GM18519 (cell line): ENCODE measurements around the gene ADARB2.
"Not testable (repeated sequence)": the region's sequence is repeated elsewhere in the genome, so short reads cannot be mapped to it uniquely, and the experiment has no call there.

Source experiments
- ATAC-seq: cut with Tn5 transposase; IDR thresholded peaks from one replicate; pipeline ENCODE4 v1.9.1; 2021; ENCODE audit warnings: mild to moderate bottlenecking, moderate library complexity; ENCODE audit not compliant: unreplicated experiment, low FRiP score

The ADARB2 gene

GRCh38 chr10:1158536-1158935, 578.8 kb downstream of the ADARB2 start:
- not testable (repeated sequence) for ATAC-seq

DNA sequence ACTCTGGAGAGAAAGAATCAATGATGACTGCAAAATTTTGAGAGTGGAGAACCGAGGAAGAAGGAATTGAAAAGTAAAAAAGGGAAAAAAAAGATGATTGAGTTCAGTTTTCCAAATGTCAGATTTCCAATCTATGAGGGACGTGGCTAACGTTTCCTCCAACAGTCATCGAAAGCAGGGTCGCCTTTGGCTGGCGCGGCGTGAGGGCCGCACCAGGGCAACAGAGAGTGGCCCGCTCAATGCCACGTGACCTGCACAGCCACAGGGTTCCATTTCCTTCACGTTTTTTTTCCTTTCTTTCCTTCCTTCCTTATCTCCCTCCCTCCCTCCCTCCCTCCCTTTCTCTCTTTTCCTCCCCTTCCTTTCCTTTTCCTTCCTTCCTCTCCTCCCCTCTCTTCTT, 579.3 kb downstream of the ADARB2 start:
- ATAC-seq, result no peak

DNA sequence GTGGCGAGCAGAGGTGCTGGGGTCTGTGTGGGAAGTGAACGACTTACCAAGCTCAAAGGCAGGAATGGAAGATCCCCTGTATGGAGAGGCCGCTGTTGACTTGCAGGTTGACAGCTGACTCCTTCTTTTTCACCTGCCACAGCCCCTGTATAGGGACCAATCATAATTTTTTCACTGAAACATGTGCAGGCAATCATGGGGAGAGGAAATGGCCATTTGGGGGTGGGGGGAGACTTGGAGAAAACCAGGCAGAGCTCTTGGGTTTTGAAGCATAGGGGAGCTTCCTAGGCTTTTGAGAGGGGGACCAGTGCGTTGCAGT, 579.8 kb downstream of the ADARB2 start:
- no peak for ATAC-seq

DNA sequence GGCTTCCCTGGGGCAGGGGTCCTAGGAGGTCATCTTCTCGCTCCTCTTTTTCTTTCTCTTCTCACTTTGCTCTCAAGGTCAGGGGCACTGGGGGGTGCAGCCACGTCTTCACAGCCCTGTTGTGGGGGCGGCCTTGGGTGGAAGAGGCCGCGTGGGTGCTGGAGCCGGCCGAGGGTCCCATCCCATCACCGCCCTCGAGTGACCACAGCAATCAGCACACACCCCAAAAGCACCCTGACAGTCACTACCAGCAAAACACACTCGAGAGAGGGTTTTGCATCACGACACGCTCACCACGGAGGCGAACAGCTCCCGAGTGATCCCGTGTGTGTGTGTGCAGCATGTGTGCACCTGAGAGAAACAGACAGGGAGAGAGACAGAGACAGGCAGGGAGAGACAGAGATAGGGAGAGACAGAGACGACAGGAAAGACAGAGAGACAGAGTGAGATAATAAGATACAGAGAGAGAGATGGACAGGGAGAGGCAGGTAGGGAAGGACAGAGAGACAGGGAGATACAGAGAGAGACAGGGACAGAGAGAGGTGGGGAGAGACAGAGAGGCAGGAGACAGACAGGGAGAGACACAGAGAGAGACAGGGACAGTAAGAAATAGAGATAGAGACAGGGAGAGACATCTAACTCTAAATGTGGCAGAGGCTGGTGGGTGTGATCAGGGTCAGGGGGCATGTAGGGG, 580.3 kb downstream of the ADARB2 start:
- no peak for ATAC-seq

- ATAC-seq, result no peak
These were observed 580.8 kb downstream of the ADARB2 start for GRCh38 chr10:1156616-1156886.

- ATAC-seq, result no peak
These were observed 581.3 kb downstream of the ADARB2 start for GRCh38 chr10:1155791-1156615.

DNA sequence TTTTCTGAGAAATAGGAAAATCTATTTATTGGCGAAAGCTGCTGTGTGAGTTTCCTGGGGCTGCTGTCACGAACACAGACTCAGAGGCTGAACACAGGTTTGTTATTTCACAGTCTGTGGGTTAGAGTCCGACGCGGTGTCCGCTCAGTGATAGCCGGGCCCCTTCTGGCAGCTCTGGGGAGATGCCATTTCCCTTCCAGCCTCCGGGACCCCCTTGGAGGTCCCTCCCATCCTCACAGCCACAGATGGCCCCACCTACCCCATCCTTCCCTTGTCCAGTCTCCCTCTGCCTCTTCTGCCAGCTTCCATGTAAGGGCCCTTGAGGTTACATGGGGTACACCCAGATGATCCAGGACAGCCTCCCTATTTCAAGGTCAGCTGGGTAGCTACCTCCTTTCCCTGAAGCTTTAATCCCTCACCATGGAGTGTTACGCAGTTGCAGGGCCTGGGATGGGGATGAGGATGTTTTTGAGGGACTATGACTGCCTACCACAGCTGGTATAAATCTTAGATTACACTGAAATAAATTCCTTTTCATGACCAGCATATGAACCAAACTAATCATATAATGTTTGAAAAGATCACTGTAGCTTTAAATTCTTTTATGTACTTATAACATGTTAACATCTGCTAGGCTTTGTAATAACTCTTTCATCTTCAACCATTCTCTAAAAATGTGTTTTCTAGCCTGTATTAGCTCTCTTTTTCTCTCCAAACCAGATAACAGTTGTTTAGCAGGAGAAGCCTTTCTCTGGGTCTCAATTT, 582.6 kb downstream of the ADARB2 start:
- no peak for ATAC-seq

DNA sequence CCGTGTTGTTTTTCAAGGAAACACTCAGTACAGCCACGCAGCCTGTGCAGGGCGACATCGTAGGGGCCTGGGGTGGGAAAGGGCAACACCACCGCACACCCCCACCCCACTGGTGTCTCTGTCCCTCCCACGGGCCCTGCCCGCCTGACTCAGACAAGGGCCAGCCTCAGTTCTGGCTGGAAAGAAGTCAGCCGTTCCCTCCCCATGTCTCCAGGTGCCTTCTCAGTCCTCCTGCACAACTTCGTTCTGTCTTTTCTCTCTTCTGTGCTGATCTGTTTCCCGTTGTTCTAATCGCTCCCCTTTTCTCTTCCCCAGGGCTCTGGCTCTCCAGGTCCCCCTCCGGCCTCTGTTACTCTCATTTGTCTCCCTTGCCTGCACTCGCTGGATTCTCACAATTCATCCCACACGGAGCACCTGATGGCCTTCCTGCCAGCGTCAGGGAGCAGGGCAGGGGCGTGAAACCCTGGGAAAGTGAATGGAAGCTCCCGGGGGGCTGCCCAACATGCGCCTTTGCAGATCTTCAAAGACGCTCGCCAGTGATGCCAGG, 583.4 kb downstream of the ADARB2 start:
- ATAC-seq, result no peak

DNA sequence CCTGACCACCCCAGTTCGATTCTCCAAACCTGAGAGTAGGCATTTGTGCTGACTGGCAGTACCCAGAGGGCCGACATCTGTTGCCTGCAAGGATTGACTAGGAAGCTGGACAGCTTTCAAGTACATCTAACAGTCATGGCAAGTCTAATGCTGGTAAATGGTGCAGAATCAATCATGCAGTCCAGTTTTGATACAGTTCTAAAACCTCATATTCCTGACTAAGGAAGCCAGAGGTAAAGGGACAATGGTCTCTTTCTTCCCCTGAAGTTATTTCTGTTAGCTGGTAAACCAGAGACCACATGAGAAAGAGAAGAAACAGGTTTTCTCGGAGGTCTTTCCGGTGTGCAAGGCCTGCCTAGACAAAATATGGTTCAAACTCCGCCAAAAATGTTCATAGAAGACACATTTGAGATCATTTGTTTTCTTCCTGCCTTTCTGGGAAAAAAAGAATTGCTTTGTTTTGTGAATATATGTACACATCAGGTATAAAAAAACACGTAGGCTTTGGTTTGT, 584.0 kb downstream of the ADARB2 start:
- no peak for ATAC-seq

- ATAC-seq, result no peak
These were observed 584.7 kb downstream of the ADARB2 start for GRCh38 chr10:1152386-1153250.

DNA sequence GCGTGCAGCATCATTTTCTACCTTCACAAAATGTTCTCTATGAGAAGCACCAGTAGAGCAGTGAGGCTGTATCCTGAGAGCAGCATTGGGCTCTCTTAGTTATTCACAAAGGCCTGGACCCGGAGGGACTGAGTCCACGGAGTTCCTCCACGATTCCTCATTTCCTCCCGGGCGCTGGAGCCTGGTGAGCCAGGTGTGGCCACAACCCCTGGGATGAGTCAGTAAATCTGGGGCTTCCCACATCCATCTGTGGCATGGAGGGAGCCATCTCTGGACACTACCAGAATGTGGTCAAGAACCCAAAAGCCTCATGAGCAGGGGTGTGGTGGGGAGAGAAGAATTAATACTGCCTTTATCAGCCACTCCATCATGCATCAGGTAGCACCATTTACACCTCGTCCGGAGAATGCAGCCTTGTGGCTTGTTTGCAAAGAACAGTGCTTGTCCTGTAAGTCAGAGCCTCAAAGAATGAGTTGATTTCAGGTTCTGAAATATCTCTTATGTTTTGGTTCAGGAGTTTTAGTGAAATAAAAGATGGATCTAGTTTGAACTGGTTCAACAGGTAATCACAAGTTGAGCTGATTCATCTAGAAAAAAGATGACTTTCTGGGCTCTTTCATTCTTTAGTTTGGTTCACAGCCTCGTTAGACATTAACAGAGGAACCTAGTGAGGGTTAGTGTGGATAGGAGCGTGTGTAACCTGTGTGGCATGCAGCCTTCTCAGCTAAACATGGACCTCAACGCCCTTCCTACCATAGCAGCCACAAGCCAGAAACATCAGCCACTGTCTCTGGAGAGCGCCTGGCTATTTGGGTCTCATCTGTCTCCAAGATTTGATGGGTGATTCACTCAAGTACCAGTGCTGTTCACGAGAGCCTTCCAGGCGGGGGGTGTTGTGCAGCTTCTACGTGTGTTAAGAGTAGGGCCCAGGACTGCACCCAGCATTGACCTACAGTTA, 586.0 kb downstream of the ADARB2 start:
- no peak for ATAC-seq

DNA sequence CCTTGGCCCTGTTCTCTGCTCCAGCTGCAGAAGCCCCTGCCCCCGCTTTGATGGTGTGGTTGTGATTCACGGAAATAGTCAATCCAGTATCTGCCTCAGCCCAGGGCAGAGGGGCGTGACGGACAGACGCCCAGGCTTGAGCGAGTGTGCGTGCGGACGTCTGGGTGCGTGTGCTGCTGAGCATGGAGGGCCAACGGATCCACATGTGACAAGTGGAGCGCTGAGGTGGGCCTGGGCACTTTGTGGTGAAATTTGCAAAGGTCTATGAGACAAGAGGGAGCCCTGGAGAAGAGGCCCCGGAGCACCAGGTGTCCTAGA, 586.7 kb downstream of the ADARB2 start:
- ATAC-seq, result no peak

- no peak for ATAC-seq
These were observed 587.3 kb downstream of the ADARB2 start for GRCh38 chr10:1149793-1150637.

DNA sequence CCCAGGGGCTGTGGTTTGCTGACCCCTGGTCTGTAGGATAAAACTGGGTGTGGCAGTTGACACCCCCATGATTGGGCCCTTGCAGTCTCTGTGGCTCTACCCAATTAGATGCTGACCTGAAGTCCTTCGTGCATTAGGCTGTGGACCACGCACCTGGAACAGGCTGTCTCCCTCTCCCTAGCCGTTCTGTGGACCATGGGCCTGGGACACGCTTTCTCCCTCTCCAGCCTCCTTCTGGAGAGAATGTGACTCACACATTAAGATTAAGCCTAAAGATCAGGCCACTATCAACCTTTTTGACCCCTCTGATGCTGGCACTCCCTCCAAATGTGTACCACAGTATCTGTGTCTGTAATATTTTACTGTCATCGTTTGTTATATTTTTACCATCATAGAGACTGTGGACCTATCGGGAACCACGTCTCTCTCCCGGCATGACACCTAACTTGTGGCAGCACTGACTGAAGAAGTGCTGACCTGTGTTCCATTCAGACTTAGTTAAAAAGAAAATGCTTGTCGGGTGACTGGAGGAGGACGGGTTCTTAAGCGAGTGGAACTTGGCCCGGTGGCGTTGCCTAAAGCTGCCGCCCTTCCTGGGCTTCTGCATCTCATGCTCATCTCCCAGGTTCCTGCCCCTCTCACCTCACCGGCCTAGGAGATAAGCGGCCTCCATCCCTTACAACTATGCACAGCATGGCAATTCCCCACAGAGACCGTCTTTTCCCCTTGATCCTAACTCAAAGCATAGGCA, 588.3 kb downstream of the ADARB2 start:
- ATAC-seq, result no peak

DNA sequence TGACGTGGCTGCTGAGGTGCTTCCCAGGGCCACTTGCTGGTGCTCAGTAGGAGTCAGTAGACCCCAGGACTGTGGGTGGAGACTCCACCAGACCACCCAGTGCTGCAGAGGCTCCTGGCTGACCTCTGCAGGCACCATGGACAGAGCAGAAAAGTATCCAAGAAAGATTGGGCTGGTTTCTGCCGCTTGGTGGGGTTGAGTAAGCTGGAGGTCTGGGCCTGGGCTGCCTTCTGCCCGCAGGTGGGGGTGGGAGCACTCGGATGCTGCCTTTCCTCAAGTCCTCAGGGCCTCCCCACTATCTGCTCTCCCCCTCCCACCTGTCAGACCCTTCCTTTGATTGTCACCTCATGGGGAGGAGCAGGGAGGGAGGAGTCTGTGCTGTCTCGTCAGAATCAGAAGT, 589.5 kb downstream of the ADARB2 start:
- ATAC-seq, result no peak

- no peak for ATAC-seq
These were observed 594.7 kb downstream of the ADARB2 start for GRCh38 chr10:1142596-1142995.

DNA sequence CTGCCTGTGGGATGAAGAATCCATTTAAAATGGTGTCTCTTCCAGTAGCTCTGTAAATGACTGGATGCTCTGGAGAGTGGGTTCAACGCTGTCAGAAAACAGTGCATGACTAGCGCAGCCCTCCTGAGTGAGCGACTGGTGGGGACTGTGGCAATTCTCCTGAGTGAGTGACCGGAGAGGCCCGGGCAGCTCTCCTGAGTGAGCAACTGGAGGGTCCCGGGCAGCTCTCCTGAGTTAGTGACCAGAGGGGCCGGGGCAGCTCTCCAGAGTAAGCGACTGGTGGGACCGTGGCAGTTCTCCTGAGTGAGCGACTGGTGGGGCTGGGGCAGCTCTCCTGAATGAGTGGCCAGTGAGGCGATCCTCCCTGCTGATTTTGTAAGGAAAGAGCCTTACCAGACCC, 595.6 kb downstream of the ADARB2 start:
- ATAC-seq, result no peak

DNA sequence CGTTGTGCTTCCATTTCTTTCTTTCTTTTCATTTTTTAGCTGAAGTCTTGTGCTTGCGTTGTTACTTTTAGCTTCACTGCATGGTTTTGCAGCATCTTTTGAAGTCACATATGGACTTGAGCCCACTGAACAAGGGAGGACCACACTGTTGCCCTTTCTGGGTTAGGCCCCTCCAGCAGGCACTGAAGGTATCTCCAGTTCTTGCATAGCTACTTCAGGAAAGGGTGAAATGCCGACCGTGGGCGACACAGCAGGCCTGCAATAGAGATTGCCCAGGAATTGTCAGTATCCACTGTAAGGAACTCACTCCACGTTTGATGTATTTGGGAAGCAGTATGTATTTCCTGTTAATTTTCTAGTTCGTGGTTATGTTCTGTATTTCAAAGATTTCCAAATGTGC, 596.1 kb downstream of the ADARB2 start:
- ATAC-seq, result no peak
